COLO668 (cell line): Measurements from ENCODE around the gene POLR2I.
"Not testable (repeated sequence)": the region's sequence is repeated elsewhere in the genome, so short reads cannot be mapped to it uniquely, and the experiment has no call there.

Experiments
- DNase-seq: peaks from one replicate; lab custom pipeline; 2025; ENCODE audit not compliant: unreplicated experiment; lab: John Stamatoyannopoulos, UW

Gene POLR2I

GRCh38 chr19:36134867-36135266, 20.2 kb upstream of the POLR2I start:
- DNase-seq: not testable (repeated sequence)

GRCh38 chr19:36131221-36131620, 16.5 kb upstream of the POLR2I start:
- not testable (repeated sequence) for DNase-seq

GRCh38 chr19:36128392-36128736, 13.7 kb upstream of the POLR2I start:
- DNase-seq: peak; percentile 41

- no peak for DNase-seq
Observed at GRCh38 chr19:36125557-36125956, 10.9 kb upstream of the POLR2I start.

DNA sequence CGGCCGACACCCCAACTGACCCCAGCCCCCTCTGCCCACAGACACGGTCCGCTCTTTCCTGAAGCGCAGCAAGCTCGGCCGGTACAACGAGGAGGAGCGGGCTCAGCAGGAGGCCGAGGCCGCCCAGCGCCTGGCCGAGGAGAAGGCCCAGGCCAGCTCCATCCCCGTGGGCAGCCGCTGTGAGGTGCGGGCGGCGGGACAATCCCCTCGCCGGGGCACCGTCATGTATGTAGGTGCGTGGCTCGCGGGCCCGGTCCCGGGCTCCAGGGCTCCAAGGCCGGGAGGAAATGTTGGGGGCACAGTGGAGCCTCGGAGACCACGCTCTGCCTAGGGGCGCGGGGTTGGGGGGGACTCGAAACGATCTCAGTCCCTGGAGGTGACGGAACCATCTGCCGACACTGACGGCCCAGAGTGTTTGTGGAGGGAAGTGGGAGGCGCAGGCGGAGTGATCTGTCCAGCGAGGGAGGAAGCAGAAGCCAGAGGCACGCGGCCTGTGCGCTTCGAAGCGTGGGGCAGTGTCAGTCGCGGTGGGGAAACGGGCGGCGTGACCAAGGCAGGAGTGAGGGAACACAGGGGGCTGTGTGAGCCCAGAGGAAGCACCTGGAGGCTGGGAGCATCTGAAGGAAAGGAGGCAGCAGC, 6.9 kb upstream of the POLR2I start:
- no peak for DNase-seq

DNA sequence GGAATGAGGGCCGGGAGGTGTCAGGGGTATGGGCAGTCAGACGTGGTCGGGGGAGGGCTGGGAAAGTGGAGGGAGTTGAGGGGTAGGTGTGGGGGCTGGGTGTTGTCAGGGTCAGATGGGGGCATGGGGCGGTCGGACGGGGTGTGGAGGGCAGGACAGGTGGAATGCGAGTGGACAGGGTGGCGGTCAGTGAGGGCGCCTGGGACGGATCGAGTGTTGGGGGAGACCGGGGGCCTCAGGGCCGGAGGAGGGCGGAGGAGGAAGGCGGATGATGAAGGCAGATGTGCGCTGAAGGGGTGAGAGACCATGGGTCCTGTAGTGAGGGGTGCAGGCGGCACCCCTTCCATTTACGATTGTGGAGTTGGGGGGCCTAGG, 6.3 kb upstream of the POLR2I start:
- DNase-seq: no peak

- DNase-seq: peak; percentile 94
Observed at GRCh38 chr19:36120092-36120983, 5.7 kb upstream of the POLR2I start.

DNA sequence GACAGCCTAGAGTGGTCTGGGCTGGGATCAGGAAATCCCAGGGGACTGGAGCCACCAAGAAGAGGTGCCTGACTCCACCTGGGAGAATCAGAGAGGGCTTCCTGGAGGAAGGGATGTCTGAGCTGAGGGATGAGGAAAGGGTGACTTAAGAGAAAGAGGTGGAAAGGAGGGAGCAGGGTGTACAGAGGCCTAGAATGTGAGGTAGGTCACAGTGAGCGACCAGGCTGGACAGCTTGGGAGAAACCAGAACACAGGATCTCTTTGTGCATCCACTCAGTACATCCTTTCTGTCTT, 1.6 kb upstream of the POLR2I start:
- DNase-seq: no peak

GRCh38 chr19:36115453-36116343, 1.0 kb upstream of the POLR2I start, which contains the start of gene TBCB:
TSS of gene TBCB (plus strand) at chr19:36115468. CDS start at chr19:36115561, 93 bp downstream.
- peak; percentile 84 for DNase-seq

DNA sequence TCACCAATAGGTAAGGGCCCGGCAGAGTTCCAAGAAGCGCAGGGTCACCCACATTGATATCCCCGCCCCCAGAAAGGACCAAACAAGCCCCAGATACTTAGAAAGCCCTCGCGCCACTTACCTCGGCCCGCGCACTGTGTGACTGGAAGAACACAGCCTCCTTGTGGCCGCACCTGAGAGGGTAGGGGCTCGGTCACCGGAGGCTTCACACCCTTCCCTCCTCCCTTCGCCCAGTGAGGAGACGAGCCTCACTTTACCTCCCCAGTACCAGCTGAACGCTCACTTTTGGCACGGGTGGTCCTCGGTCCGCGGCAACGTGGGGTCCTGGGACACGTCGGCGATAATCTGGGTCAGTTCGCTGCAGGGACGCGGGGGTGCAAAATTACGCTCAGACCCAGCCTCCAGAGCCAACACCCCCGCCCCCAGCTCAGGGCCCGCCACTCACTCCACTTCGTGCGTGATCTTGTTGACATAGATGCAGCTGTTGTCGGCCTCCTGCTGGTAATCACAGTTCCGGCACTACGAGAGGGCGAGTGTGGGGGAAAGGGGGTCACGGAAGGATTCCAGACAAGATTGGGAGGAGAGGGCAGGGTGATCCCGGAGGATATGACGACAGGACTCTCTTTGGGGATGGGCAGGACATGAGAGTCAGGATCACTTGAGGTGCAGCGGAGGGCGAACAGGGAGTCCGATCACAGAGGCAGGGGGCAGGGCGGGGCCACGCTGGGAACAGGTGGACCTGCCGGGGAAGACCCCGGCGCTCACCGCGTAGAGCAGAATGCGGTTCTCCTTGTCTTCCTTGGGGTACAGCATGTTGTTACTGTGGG, 568 bp downstream of the POLR2I start:
- peak; percentile 70 for DNase-seq

GRCh38 chr19:36113425-36113824, 1.2 kb downstream of the POLR2I start:
- no peak for DNase-seq

- no peak for DNase-seq
Observed at GRCh38 chr19:36112678-36113077, 2.0 kb downstream of the POLR2I start.

GRCh38 chr19:36111200-36111539, 3.5 kb downstream of the POLR2I start:
- DNase-seq: no peak

DNA sequence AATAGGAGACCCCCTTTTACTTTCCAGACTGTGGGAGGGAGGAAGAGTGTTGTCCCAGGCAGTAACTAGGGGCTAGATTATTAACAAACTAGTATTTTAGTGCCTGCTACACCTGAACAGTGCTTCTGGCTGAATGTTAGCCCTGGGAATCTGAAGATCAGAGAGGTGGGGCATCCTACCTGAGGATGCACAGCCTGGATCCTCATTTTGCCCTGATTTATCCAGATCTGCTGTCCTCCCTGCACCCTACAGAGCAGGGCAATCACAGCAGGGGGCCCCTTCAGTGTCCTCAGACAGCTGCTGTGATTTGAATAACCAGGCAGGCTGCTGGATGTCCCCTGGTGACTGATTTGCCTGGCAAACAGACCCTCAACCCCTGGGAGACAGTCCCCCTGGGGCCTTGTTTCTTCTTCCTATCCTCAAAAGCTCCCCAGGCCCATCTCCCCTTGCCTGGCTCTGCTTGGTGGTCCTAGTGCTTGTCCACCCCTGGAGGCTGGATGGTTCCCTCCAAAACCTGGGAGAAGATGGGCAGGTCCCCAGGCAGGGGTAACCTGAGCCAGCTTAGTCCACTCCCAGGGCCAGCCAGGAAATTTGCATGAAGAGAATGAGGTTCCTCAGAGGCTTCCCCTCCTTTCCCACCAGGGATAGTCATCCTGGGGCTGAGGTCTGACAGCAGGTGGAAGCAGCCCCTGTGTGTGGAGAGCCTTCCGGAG, 4.0 kb downstream of the POLR2I start, which contains the start of gene OVOL3:
Gene OVOL3 (plus strand): TSS at position 657 of the 713 bp plus-strand sequence. CDS start 60 bp downstream, outside the sequence.
- DNase-seq: peak; percentile 27

- no peak for DNase-seq
Observed at GRCh38 chr19:36108684-36109083, 6.0 kb downstream of the POLR2I start.

- DNase-seq: no peak
Observed at GRCh38 chr19:36106991-36107390, 7.7 kb downstream of the POLR2I start.

- no peak for DNase-seq
Observed at GRCh38 chr19:36106441-36106840, 8.2 kb downstream of the POLR2I start.

- peak; percentile 49 for DNase-seq
Observed at GRCh38 chr19:36103842-36104552, 10.7 kb downstream of the POLR2I start.

DNA sequence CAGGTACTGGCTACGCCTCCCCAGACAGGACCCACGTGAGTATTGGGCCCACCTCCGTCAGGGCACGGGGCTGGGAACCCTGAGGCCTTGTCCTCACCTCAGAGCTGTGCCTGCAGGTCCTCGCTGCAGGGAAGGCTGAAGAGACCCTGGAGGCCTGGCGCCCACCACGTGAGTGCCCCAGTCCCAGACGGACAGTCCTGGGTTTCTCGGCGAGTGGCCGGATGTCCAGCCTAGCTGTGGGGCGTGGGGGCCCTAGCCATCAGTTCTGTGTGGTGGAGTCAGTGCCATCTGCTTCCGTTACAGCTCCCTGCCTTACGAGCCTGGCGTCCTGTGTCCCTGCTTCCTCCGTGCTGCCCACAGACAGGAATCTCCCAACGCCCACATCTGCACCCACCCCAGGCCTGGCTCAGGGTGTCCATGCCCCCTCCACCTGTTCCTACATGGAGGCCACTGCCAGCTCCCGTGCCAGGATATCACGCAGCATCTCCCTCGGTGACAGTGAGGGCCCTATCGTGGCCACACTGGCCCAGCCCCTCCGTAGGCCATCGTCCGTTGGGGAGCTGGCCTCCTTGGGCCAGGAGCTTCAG, 11.5 kb downstream of the POLR2I start:
- DNase-seq: no peak
